Peyer's patch (tissue), 4 donors: Measurements from ENCODE around the gene DPF3. TPM values are rescaled to one million over a fixed set of nuclear protein-coding genes. Genes with fewer than 3 reads are reported as not detected.

Experiments used
- DNase-seq, 3 donors: peaks; one replicate each; pipeline ENCODE4 v3.0.0-alpha.2; 2017 to 2019
- H3K27ac ChIP-seq, 4 donors: fragments of 200-600 bp; sonication (generic); one replicate each; pipeline ENCODE4 v1.5.1; 2016 to 2019
- H3K27me3 ChIP-seq, 2 donors: fragments of 200-600 bp; sonication (generic); one replicate each; pipeline ENCODE4 v1.5.1; 2019
- H3K36me3 ChIP-seq, 3 donors: fragments of 200-600 bp; sonication (generic); one replicate each; pipeline ENCODE4 v1.5.1; 2016 to 2019
- H3K4me1 ChIP-seq, 4 donors: fragments of 200-600 bp; sonication (generic); one replicate each; pipeline ENCODE4 v1.5.1; 2016 to 2019
- H3K4me3 ChIP-seq, 4 donors: fragments of 200-600 bp; sonication (generic); 1 replicate in 3 of 4; 2 replicates in 1 of 4; pipeline ENCODE4 v1.5.1; 2016 to 2019; ENCODE audit warnings: mild to moderate bottlenecking in 1 of 4
- H3K9me3 ChIP-seq, 4 donors: fragments of 200-600 bp; sonication (generic); one replicate each; pipeline ENCODE4 v1.5.1; 2016 to 2019; ENCODE audit warnings: mild to moderate bottlenecking in 1 of 4
- POLR2A ChIP-seq, 2 donors: fragments of 450-650 bp; IDR thresholded peaks; one replicate each; pipeline ENCODE4 v1.5.1; 2017; ENCODE audit warnings: antibody characterized with exemption in 2 of 2, mild to moderate bottlenecking in 2 of 2, moderate library complexity in 2 of 2
- total RNA-seq, 4 donors: library from RNA; depleted of rRNA; stranded (reverse); fragments of >200 nt; gene quantifications; one replicate each; pipeline ENCODE4 v1.1.0, GENCODE V29; 2016
- TF ChIP-seq, protein P1 (sequence below), 6 experiments: fragments of 450-650 bp in 4 of 6; fragments of 200-600 bp in 2 of 6; sonication (generic) in 1 of 6; IDR thresholded peaks; one replicate each; pipeline ENCODE4 v1.5.1; 2017 to 2019; ENCODE audit warnings: antibody characterized with exemption in 6 of 6, mild to moderate bottlenecking in 3 of 6, moderate library complexity in 1 of 6

The DPF3 gene
- total RNA-seq, 4 donors from 2014 or later = 10.7 to 25.6 (median 17.9) TPM

DNA sequence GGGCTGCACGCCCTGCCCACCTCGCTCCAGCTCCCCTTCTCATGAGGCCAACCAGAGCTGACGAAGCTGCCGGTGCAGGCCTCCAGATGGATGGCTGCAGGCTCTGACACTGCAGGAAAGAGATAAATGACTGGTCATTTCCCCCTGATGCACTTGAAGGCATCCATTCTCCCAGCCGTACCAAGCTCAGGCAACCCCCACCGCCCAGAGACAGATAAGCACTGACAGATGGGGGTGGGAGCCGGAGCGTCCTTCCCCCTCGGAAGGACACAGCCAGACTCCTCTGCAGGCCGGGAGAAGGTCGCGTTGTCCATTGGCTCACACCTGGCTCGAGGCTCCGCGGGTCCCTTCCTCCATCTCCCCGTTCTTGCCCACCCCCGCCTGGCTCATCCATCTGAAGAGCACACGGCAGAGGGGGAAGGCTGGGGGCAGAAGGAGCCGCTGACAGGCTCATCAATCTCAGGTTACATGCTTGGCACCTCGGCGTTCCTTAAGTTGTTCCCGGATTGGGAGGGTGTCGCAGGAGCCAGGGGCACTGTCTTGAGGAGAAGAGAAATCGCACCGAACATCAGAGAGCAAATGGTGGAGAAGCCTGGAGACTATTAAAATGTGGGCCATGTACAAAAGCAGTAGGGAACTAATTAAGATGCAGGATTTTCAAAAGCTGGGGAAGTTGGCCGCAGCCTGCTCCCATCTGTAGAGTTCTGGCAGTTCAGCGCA, 151.6 kb downstream of the DPF3 start:
- DNase-seq = no peak
- no peaks in the 10 kb centered on the region for H3K36me3 ChIP-seq
- H3K27me3 ChIP-seq = no peaks in the 10 kb centered on the region
- no peak for TF ChIP-seq POLR2A (IDR thresholded peaks at IDR 0.05)
- TF ChIP-seq, protein P1, sequence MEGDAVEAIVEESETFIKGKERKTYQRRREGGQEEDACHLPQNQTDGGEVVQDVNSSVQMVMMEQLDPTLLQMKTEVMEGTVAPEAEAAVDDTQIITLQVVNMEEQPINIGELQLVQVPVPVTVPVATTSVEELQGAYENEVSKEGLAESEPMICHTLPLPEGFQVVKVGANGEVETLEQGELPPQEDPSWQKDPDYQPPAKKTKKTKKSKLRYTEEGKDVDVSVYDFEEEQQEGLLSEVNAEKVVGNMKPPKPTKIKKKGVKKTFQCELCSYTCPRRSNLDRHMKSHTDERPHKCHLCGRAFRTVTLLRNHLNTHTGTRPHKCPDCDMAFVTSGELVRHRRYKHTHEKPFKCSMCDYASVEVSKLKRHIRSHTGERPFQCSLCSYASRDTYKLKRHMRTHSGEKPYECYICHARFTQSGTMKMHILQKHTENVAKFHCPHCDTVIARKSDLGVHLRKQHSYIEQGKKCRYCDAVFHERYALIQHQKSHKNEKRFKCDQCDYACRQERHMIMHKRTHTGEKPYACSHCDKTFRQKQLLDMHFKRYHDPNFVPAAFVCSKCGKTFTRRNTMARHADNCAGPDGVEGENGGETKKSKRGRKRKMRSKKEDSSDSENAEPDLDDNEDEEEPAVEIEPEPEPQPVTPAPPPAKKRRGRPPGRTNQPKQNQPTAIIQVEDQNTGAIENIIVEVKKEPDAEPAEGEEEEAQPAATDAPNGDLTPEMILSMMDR (IDR thresholded peaks at IDR 0.05) = no peak
- no peak overlapping the region for H3K27ac ChIP-seq
- H3K4me3 ChIP-seq = no peak overlapping the region
- no peaks in the 10 kb centered on the region for H3K9me3 ChIP-seq
- no peaks in the 10 kb centered on the region for H3K4me1 ChIP-seq

DNA sequence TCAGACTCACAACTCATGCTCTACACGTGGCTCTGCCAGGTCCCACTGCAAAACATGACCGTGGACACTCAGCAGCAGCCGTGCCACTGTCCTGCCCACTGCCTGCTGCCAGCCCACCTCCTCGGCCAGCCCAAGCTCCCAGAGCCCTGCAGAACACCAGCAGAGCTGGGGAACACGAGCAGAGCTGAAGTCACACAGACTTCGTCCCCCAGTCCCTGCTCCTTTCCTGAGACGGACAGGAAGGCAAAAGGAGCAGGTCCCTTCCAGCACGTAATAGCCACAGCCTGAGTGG, 152.1 kb downstream of the DPF3 start:
- H3K9me3 ChIP-seq = no peaks in the 10 kb centered on the region
- TF ChIP-seq, protein P1 (IDR thresholded peaks at IDR 0.05) = no peak
- no peak for TF ChIP-seq POLR2A (IDR thresholded peaks at IDR 0.05)
- H3K4me3 ChIP-seq = no peak overlapping the region
- no peaks in the 10 kb centered on the region for H3K4me1 ChIP-seq
- no peaks in the 10 kb centered on the region for H3K36me3 ChIP-seq
- H3K27me3 ChIP-seq = no peaks in the 10 kb centered on the region
- DNase-seq = no peak
- H3K27ac ChIP-seq = no peak overlapping the region

GRCh38 chr14:72740966-72741825, 152.7 kb downstream of the DPF3 start:
- no peak overlapping the region for H3K4me3 ChIP-seq
- no peaks in the 10 kb centered on the region for H3K36me3 ChIP-seq
- TF ChIP-seq POLR2A (IDR thresholded peaks at IDR 0.05) = no peak
- TF ChIP-seq, protein P1 (IDR thresholded peaks at IDR 0.05) = no peak
- no peaks in the 10 kb centered on the region for H3K4me1 ChIP-seq
- DNase-seq = no peak
- H3K27me3 ChIP-seq = no peaks in the 10 kb centered on the region
- no peak overlapping the region for H3K27ac ChIP-seq
- no peaks in the 10 kb centered on the region for H3K9me3 ChIP-seq

GRCh38 chr14:72740504-72740961, 153.4 kb downstream of the DPF3 start:
- Histone ChIP-seq H3K27ac (no peak overlapping the region), H3K4me3 (no peak overlapping the region), H3K36me3 (no peaks in the 10 kb centered on the region), H3K27me3 (no peaks in the 10 kb centered on the region), H3K4me1 (no peaks in the 10 kb centered on the region), H3K9me3 (no peaks in the 10 kb centered on the region)
- no peak for TF ChIP-seq POLR2A (IDR thresholded peaks at IDR 0.05)
- TF ChIP-seq, protein P1 (IDR thresholded peaks at IDR 0.05) = no peak
- no peak for DNase-seq

DNA sequence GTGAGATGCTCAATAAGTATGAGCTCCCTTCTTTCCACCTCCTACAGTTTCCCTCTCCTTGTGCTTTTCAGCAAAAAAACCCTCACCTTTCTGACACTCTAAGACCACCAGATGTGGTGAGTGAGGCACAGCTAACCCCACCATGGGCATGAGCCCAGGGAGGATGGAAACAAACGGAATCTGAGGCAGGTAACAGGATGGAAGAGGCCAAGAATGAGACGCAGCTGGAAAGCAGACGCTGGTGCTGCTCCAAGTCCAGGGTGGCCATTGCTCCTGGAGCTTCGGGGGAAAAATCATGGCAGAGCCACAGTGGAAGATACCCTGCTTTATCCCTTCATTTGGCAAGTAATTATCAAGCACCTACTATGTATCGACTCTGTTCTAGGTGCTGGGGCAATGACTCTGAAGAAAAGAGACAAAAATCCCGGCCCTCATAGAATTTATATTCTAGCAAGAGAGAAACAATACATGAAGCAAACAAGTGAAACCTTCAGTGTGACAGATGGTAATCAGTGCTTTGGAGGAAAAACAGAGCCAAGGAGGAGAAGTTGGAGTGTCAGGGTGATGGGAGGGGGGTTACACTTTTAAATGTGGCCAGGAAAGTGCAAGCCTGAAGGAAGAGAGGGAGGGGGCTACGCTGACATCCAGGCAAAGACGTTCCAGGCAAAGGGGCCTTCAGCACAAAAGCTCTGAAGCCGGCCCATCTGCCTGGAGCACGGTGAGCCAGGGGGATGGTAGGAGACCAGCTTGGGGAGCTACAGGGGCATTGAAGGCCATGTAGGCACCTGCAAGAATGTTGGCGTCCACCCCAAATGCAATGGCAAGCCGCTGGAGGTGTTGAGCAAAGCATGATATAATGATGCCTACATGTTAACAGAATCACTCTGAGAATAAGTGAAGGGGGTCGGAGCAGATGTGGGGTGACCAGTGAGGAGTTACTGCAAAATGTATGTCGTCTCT, 154.2 kb downstream of the DPF3 start:
- no peak for TF ChIP-seq POLR2A (IDR thresholded peaks at IDR 0.05)
- TF ChIP-seq, protein P1 (IDR thresholded peaks at IDR 0.05) = no peak
- no peak for DNase-seq
- Histone ChIP-seq H3K27ac (no peak overlapping the region), H3K27me3 (no peaks in the 10 kb centered on the region), H3K4me3 (no peak overlapping the region), H3K4me1 (no peaks in the 10 kb centered on the region), H3K9me3 (no peaks in the 10 kb centered on the region), H3K36me3 (no peaks in the 10 kb centered on the region)
